Esophagus (tissue), 2 donors: Measurements from ENCODE around the gene WSCD2. TPM values are rescaled to one million over a fixed set of nuclear protein-coding genes. Genes with fewer than 3 reads are reported as not detected.
"Not testable (repeated sequence)": the region's sequence is repeated elsewhere in the genome, so short reads cannot be mapped to it uniquely, and the experiment has no call there.

Experiments used
- H3K27ac ChIP-seq, 2 donors: one replicate each; pipeline ENCODE4 v1.5.1; 2013; ENCODE audit warnings: low read depth in 2 of 2, mild to moderate bottlenecking in 2 of 2, inconsistent platforms in 1 of 2, low read length in 1 of 2, moderate library complexity in 1 of 2
- H3K27me3 ChIP-seq, 2 donors: one replicate each; pipeline ENCODE4 v1.6.1; 2013; ENCODE audit warnings: low read length in 2 of 2, control low read depth in 1 of 2, mild to moderate bottlenecking in 1 of 2; ENCODE audit not compliant: insufficient read depth in 2 of 2, control insufficient read depth in 1 of 2
- H3K36me3 ChIP-seq, 2 donors: one replicate each; pipeline ENCODE4 v1.6.1; 2013; ENCODE audit warnings: low read length in 1 of 2; ENCODE audit not compliant: control insufficient read depth in 2 of 2, insufficient read depth in 2 of 2
- H3K4me1 ChIP-seq, 2 donors: one replicate each; pipeline ENCODE4 v1.6.1; 2013; ENCODE audit warnings: low read length in 1 of 2; ENCODE audit not compliant: control insufficient read depth in 2 of 2, insufficient read depth in 2 of 2
- H3K4me3 ChIP-seq, 2 donors: one replicate each; pipeline ENCODE4 v1.5.1; 2013; ENCODE audit warnings: low read length in 2 of 2, mild to moderate bottlenecking in 2 of 2, low read depth in 1 of 2, moderate library complexity in 1 of 2
- H3K9me3 ChIP-seq, 2 donors: one replicate each; pipeline ENCODE4 v1.6.1; 2013; ENCODE audit warnings: mild to moderate bottlenecking in 2 of 2, low read depth in 1 of 2, low read length in 1 of 2, moderate library complexity in 1 of 2; ENCODE audit not compliant: control insufficient read depth in 2 of 2, insufficient read depth in 1 of 2
- WGBS, 2 donors: extraction: QIAGEN DNeasy Blood & Tissue Kit; methylation state at CpG; one replicate each; pipeline ENCODE4 v1.1.7; 2013; 5-methylcytosine and 5-hydroxymethylcytosine counted together
- polyA plus RNA-seq, 2 donors: library from polyadenylated mRNA; stranded (reverse); fragments of 200-250 nt; gene quantifications; one replicate each; pipeline ENCODE4 v1.2.3, GENCODE V29; 2013
- donor health status: healthy with polysubstance abuse.
- donor health status: Bipolar disorder and iron deficiency.

The WSCD2 gene
- polyA plus RNA-seq, 2 donors = 0.51 to 0.72 TPM

- 31 to 39% methylated on average over 2 of the region's 2 CpGs for WGBS, 2 donors
- no peak overlapping the region for H3K27ac ChIP-seq
- no peaks in the 10 kb centered on the region for H3K27me3 ChIP-seq
- no peaks in the 10 kb centered on the region for H3K36me3 ChIP-seq
- H3K4me1 ChIP-seq = no peaks in the 10 kb centered on the region
- H3K9me3 ChIP-seq = peaks cover 0 to 3% of the 10 kb centered on the region in 2 donors
- no peak overlapping the region for H3K4me3 ChIP-seq
Measured at GRCh38 chr12:108211157-108211556, 82.1 kb downstream of the WSCD2 start.

DNA sequence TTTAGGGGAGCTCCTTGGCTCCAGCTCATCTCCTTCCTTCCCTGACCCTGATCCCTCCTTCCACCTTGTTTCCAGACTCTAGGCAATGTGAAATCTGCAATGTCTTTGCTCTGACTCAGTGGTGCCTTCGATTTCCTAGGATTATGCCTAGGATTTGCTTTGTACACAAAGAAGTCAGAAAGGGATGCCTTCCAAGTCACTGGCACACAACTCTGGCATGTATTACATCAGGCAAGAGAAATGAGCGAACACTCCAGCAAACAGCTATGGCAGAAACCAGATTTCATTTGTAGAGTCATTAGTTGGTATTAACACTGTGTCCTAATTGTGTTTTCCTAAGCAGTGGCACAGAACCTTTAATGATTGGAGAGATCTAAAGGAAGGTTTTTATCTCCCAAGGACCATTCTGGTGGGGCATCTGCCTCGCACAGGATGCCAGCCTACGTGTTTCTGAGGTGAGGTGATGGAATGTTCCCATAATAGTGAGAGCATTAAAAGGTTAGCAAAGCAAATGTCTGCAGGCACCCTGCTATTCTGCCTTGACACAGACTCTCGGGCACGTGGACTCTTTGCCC, 84.9 kb downstream of the WSCD2 start:
- Histone ChIP-seq H3K36me3 (no peaks in the 10 kb centered on the region), H3K27ac (no peak overlapping the region), H3K9me3 (peaks cover 0 to 3% of the 10 kb centered on the region in 2 donors), H3K4me3 (no peak overlapping the region), H3K27me3 (no peaks in the 10 kb centered on the region), H3K4me1 (no peaks in the 10 kb centered on the region)
- 66 to 70% methylated on average over 6 of the region's 6 CpGs for WGBS, 2 donors

DNA sequence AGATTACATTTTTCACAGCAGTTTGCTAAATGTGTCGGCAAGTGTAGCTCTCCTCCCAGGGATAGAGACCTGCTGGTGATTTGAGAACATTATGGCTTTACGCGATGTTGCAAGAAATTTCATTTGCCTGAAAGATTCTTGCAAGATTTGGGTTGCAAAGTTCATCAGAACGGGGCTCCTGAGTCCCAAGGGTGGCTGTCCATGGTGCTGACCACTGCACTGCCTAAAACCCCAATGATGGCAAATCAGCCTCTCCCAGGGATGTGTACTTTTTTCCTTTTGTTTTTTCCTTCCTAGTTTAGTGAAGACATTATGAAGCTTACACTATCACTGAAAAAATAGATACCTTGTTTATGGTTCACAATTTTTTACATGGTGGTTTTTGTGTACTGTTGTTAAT, 85.4 kb downstream of the WSCD2 start:
- 40 to 48% methylated on average over 4 of the region's 4 CpGs for WGBS, 2 donors
- H3K4me3 ChIP-seq = no peak overlapping the region
- H3K4me1 ChIP-seq = no peaks in the 10 kb centered on the region
- peaks cover 0 to 3% of the 10 kb centered on the region in 2 donors for H3K9me3 ChIP-seq
- H3K27ac ChIP-seq = no peak overlapping the region
- no peaks in the 10 kb centered on the region for H3K27me3 ChIP-seq
- no peaks in the 10 kb centered on the region for H3K36me3 ChIP-seq

- WGBS, 2 donors = 72 to 87% methylated on average over 3 of the region's 3 CpGs
- no peaks in the 10 kb centered on the region for H3K9me3 ChIP-seq
- no peak overlapping the region for H3K27ac ChIP-seq
- H3K36me3 ChIP-seq = no peaks in the 10 kb centered on the region
- no peaks in the 10 kb centered on the region for H3K27me3 ChIP-seq
- H3K4me3 ChIP-seq = no peak overlapping the region
- no peaks in the 10 kb centered on the region for H3K4me1 ChIP-seq
Measured at GRCh38 chr12:108215458-108215857, 86.4 kb downstream of the WSCD2 start.

GRCh38 chr12:108218921-108219320, 89.8 kb downstream of the WSCD2 start:
- H3K27me3 ChIP-seq = no peaks in the 10 kb centered on the region
- WGBS, 2 donors = 42 to 46% methylated on average over 3 of the region's 3 CpGs

DNA sequence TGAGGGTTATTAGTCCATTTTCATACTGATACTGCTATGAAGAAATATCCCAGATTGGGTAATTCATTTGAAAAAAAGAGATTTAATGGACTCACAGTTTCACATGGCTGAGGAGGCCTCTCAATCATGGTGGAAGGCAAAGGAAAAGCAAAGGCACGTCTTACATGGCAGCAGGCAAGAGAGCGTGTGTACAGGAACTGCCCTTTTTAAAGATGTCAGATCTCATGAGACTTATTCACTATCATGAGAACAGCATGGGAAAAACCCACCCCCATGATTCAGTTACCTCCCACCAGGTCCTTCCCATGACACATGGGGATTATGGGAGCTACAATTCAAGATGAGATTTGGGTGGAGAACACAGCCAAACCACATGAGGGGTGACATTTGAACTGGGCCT, 96.0 kb downstream of the WSCD2 start:
- H3K27me3 ChIP-seq, H3K4me1 ChIP-seq, H3K27ac ChIP-seq, H3K9me3 ChIP-seq, H3K4me3 ChIP-seq, H3K36me3 ChIP-seq: not testable (repeated sequence)
- WGBS, 2 donors = 54 to 70% methylated on average over 2 of the region's 2 CpGs

More at GRCh38 chr12:108218921-108219320, 89.8 kb downstream of the WSCD2 start:
- H3K4me3 ChIP-seq = no peak overlapping the region
- H3K27ac ChIP-seq = no peak overlapping the region
- H3K36me3 ChIP-seq = peaks cover 0 to 1% of the 10 kb centered on the region in 2 donors
- H3K4me1 ChIP-seq = no peaks in the 10 kb centered on the region
- no peaks in the 10 kb centered on the region for H3K9me3 ChIP-seq

DNA sequence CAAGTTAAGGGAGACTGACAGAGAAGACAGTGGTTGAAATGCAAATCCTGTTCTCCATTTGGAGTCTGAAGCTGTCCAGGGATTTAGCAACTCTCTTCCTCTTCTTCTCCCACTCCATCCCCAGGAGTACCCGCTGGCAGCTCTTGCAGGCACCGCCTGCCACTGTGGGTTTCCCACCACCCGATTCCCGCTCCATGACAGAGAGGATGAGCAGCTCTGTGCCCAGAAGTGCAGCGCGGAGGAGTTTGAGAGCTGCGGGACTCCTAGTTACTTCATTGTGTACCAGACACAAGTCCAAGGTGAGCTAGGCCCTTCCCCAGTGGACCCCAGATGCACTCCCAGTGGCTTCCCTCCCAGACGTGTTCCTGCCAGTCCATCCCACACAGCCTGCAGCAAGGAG, 97.8 kb downstream of the WSCD2 start:
- Histone ChIP-seq H3K27ac (no peak overlapping the region), H3K36me3 (no peaks in the 10 kb centered on the region), H3K4me3 (no peak overlapping the region), H3K4me1 (no peaks in the 10 kb centered on the region), H3K27me3 (no peaks in the 10 kb centered on the region), H3K9me3 (no peaks in the 10 kb centered on the region)
- WGBS, 2 donors = 85 to 87% methylated on average over 8 of the region's 8 CpGs

GRCh38 chr12:108228746-108229145, 99.7 kb downstream of the WSCD2 start:
- 53 to 54% methylated on average over 4 of the region's 4 CpGs for WGBS, 2 donors
- no peaks in the 10 kb centered on the region for H3K9me3 ChIP-seq
- no peaks in the 10 kb centered on the region for H3K36me3 ChIP-seq
- no peaks in the 10 kb centered on the region for H3K27me3 ChIP-seq
- no peaks in the 10 kb centered on the region for H3K4me1 ChIP-seq
- no peak overlapping the region for H3K27ac ChIP-seq
- H3K4me3 ChIP-seq = no peak overlapping the region

DNA sequence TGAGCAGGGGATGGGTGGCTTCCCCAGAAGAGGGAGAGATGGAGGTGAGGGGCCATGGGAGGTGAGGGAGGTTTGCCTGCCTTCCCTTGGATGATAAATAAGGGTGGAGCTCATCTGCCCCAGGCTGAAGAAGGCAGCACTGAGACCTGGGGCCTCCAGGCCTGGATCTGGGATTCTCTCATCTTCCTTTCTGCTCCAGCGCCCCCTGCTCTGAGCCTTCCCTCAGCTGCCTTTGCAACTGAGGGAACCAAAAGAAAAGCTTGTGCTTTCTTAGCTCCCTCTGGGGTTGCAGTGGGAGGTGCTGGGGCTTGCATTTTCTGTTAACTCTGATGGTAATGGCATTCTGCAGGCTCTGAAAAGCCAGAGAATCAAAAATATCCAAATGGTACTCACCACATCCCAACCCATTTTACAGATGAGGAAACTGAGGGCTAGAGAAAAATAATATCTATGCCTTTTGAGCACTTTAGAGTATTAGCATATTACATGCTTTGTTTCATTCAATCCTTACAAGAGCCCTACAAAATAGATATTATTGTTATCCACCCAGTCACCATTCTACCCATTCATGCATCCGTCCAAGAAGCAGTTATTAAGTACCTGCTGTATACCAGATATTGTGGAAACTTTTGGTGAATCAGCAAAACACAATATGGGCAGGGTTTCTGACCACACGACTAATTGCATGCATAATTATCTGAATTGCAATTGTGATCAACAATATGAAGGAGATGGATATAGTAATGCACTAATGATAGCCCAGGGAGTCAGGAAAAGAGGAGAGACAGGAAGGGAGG, 102.2 kb downstream of the WSCD2 start:
- H3K4me1 ChIP-seq = no peaks in the 10 kb centered on the region
- WGBS, 2 donors = 35 to 47% methylated on average over 3 of the region's 3 CpGs
- H3K9me3 ChIP-seq = no peaks in the 10 kb centered on the region
- no peaks in the 10 kb centered on the region for H3K27me3 ChIP-seq
- no peaks in the 10 kb centered on the region for H3K36me3 ChIP-seq
- H3K27ac ChIP-seq = no peak overlapping the region
- H3K4me3 ChIP-seq = no peak overlapping the region

- Histone ChIP-seq H3K4me3 (no peak overlapping the region), H3K4me1 (no peaks in the 10 kb centered on the region), H3K27ac (no peak overlapping the region), H3K9me3 (no peaks in the 10 kb centered on the region), H3K27me3 (no peaks in the 10 kb centered on the region), H3K36me3 (no peaks in the 10 kb centered on the region)
- 87 to 92% methylated on average over 6 of the region's 6 CpGs for WGBS, 2 donors
Measured at GRCh38 chr12:108231909-108232434, 102.9 kb downstream of the WSCD2 start.
